BE2C (cell line): Measurements from ENCODE around the gene AGK.

Experiments
- DNase-seq: peaks from one replicate; pipeline ENCODE4 v3.0.0-alpha.2; 2020
- H3K27me3 ChIP-seq: fragments of 250-450 bp; sonication (Bioruptor Pico); 2 replicates; pipeline ENCODE4 v1.5.1; 2020; ENCODE audit warnings: mild to moderate bottlenecking
- H3K36me3 ChIP-seq: fragments of 250-450 bp; sonication (Bioruptor Pico); 2 replicates; pipeline ENCODE4 v1.5.1; 2020; ENCODE audit warnings: mild to moderate bottlenecking
- H3K4me1 ChIP-seq: fragments of 250-450 bp; sonication (Bioruptor Pico); 2 replicates; pipeline ENCODE4 v1.5.1; 2020
- H3K4me3 ChIP-seq: 2 replicates; pipeline ENCODE4 v1.5.1; 2011; ENCODE audit warnings: low read depth, low read length
- H3K9me3 ChIP-seq: fragments of 250-450 bp; sonication (Bioruptor Pico); 2 replicates; pipeline ENCODE4 v1.5.1; 2020
- TF ChIP-seq, protein P1 (sequence below): IDR thresholded peaks from 2 replicates; pipeline ENCODE4 v1.5.1; 2012; ENCODE audit warnings: mild to moderate bottlenecking, low read depth, low read length

The AGK gene

GRCh38 chr7:141671705-141672496 is 120.7 kb downstream of the AGK start:
- TF ChIP-seq, protein P1, sequence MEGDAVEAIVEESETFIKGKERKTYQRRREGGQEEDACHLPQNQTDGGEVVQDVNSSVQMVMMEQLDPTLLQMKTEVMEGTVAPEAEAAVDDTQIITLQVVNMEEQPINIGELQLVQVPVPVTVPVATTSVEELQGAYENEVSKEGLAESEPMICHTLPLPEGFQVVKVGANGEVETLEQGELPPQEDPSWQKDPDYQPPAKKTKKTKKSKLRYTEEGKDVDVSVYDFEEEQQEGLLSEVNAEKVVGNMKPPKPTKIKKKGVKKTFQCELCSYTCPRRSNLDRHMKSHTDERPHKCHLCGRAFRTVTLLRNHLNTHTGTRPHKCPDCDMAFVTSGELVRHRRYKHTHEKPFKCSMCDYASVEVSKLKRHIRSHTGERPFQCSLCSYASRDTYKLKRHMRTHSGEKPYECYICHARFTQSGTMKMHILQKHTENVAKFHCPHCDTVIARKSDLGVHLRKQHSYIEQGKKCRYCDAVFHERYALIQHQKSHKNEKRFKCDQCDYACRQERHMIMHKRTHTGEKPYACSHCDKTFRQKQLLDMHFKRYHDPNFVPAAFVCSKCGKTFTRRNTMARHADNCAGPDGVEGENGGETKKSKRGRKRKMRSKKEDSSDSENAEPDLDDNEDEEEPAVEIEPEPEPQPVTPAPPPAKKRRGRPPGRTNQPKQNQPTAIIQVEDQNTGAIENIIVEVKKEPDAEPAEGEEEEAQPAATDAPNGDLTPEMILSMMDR: no peak
- no peaks in the 10 kb centered on the region for H3K9me3 ChIP-seq
- H3K4me3 ChIP-seq: no peak overlapping the region
- H3K4me1 ChIP-seq: no peaks in the 10 kb centered on the region
- H3K36me3 ChIP-seq: no peaks in the 10 kb centered on the region; the same call in 1 of the 2 replicates
- no peak for DNase-seq
- H3K27me3 ChIP-seq: no peaks in the 10 kb centered on the region

DNA sequence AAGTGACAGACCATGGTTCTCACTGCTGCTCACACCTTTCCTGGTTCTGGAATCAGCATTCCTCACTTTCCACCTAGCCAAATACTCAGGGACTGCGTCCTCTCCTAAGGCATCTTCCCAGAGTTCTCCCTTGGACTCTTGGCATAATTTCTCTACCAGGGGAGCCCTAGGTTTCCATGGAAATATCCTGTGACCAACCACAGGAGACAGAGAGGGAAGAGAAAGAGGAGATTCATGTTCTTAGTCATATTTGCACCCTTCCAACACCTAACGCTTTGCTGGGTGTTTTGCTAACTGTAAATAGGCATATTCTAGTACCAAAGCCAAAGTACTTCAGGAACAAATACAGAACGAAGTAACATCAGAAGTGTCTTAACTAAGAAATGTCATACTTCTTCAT is 122.1 kb downstream of the AGK start:
- H3K9me3 ChIP-seq: no peaks in the 10 kb centered on the region
- no peaks in the 10 kb centered on the region; the same call in 1 of the 2 replicates for H3K36me3 ChIP-seq
- DNase-seq: no peak
- H3K4me3 ChIP-seq: no peak overlapping the region
- TF ChIP-seq, protein P1: no peak
- H3K27me3 ChIP-seq: no peaks in the 10 kb centered on the region
- no peaks in the 10 kb centered on the region for H3K4me1 ChIP-seq

GRCh38 chr7:141674171-141674671 is 123.0 kb downstream of the AGK start:
- H3K4me1 ChIP-seq: no peaks in the 10 kb centered on the region
- H3K36me3 ChIP-seq: no peaks in the 10 kb centered on the region; the same call in 1 of the 2 replicates
- H3K27me3 ChIP-seq: no peaks in the 10 kb centered on the region
- no peak for DNase-seq
- H3K9me3 ChIP-seq: no peaks in the 10 kb centered on the region
- H3K4me3 ChIP-seq: no peak overlapping the region
- TF ChIP-seq, protein P1: no peak

- no peaks in the 10 kb centered on the region for H3K9me3 ChIP-seq
- H3K27me3 ChIP-seq: no peaks in the 10 kb centered on the region
- TF ChIP-seq, protein P1: peak; percentile 51
- no peaks in the 10 kb centered on the region for H3K4me1 ChIP-seq
- H3K36me3 ChIP-seq: no peaks in the 10 kb centered on the region; the same call in 1 of the 2 replicates
- DNase-seq: no peak
- H3K4me3 ChIP-seq: no peak overlapping the region
Observed at GRCh38 chr7:141674702-141675101, 123.5 kb downstream of the AGK start.

DNA sequence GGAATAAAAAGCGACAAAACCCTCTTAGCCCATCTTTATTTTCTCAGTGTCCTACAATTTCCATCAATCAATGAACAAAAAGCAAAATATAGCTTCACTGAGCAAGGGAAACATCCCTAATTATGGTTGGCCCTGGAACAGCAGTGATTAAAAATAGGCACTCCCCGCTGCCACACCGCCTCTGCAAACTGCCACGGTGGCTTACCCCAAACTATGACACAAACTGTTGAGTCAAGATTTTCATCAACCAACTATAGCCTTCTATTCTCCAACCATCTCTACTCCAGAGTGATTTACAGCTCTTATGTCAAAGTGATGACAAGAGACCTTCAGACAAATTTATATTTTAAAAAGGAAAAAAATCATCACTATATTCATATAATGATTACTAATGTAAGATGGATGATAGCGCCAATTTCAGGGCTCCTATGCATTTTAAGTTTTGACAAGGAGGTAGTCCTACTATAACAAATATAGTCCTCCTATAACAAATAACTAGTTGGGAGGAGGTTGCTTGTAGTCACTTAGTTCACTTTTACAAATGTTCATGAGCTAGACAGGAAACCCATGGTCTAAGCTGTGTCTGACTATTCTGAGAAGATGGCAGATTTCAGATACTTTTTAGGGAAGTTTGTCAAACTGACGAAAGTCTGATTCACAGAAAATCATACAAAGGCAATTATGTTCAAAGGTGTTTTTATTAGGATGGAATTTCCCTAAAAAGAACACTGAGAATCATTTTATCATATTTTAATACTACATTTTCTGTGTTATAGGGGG is 124.4 kb downstream of the AGK start:
- no peaks in the 10 kb centered on the region for H3K4me1 ChIP-seq
- DNase-seq: no peak
- H3K4me3 ChIP-seq: no peak overlapping the region

More for the DNA sequence above, 124.4 kb downstream of the AGK start:
- Histone ChIP-seq H3K36me3 (no peaks in the 10 kb centered on the region; the same call in 1 of the 2 replicates), H3K9me3 (no peaks in the 10 kb centered on the region), H3K27me3 (no peaks in the 10 kb centered on the region)
- TF ChIP-seq, protein P1: no peak
